H1 (cell line): ENCODE results near the gene FMO4. TPM values are rescaled to one million over a fixed set of nuclear protein-coding genes. Genes with fewer than 3 reads are reported as not detected.

Source experiments
- CTCF ChIA-PET: fragments of 300-600 bp; sonication (Branson Sonifier 250); formaldehyde crosslinking; loops from one replicate; lab custom pipeline; 2021; ENCODE audit not compliant: partially characterized antibody; lab: Charles Lee
- POLR2A ChIA-PET: fragments of 300-600 bp; sonication (Branson Sonifier 250); formaldehyde crosslinking; loops from one replicate; lab custom pipeline; 2021; ENCODE audit warnings: inconsistent platforms; ENCODE audit not compliant: partially characterized antibody; lab: Charles Lee
- DNase-seq, 2 experiments: peaks; one replicate each; pipeline versions ENCODE4 v3.0.0 to v3.0.0-alpha.2; 2010 to 2022; ENCODE audit warnings: low spot score in 2 of 2, low read depth in 1 of 2, mixed read lengths in 1 of 2
- FAIRE-seq: peaks from 2 replicates; lab custom pipeline; 2011; peaks lifted over from hg19 to GRCh38; lab: Jason Lieb, UNC
- H2AFZ ChIP-seq: 2 replicates; pipeline ENCODE4 v1.8.1; 2012; ENCODE audit warnings: low read length, inconsistent platforms
- H2AK5ac ChIP-seq: 2 replicates; pipeline ENCODE4 v1.6.1; 2013; ENCODE audit warnings: low read depth, low read length
- H2BK120ac ChIP-seq: replicated peaks from 2 replicates; pipeline ENCODE3; 2013; ENCODE audit warnings: low read depth, low read length, inconsistent platforms
- H2BK12ac ChIP-seq: 2 replicates; pipeline ENCODE4 v1.6.1; 2013; ENCODE audit warnings: low read depth, low read length
- H2BK15ac ChIP-seq: 2 replicates; pipeline ENCODE4 v1.6.1; 2013; ENCODE audit warnings: low read length
- H2BK20ac ChIP-seq: 2 replicates; pipeline ENCODE4 v1.6.1; 2013; ENCODE audit warnings: low read length
- H2BK5ac ChIP-seq: 2 replicates; pipeline ENCODE4 v1.6.1; 2013; ENCODE audit warnings: low read depth, low read length
- H3K14ac ChIP-seq: 2 replicates; pipeline ENCODE4 v1.6.1; 2013; ENCODE audit warnings: inconsistent platforms; ENCODE audit not compliant: insufficient read length
- H3K18ac ChIP-seq: 2 replicates; pipeline ENCODE4 v1.6.1; 2013; ENCODE audit warnings: low read length; ENCODE audit errors: extremely low read depth
- H3K23ac ChIP-seq: 2 replicates; pipeline ENCODE4 v1.6.1; 2013; ENCODE audit warnings: inconsistent platforms; ENCODE audit not compliant: insufficient read length
- H3K23me2 ChIP-seq: 2 replicates; pipeline ENCODE4 v1.6.1; 2013; ENCODE audit warnings: low read depth, low read length
- H3K27ac ChIP-seq: 2 replicates; pipeline ENCODE4 v1.6.1; 2011; ENCODE audit warnings: low read depth, low read length, inconsistent platforms
- H3K27me3 ChIP-seq, 4 experiments: replicated peaks in 1 of 4; 1 replicate in 1 of 4; 2 replicates in 3 of 4; pipeline versions ENCODE4 v1.6.1 to v1.8.1; 2011 to 2013; ENCODE audit warnings: low read length in 3 of 4, mild to moderate bottlenecking in 3 of 4, inconsistent platforms in 2 of 4, mixed read lengths in 2 of 4, moderate library complexity in 1 of 4; ENCODE audit not compliant: control insufficient read depth in 3 of 4, insufficient read depth in 3 of 4; ENCODE audit errors: extremely low read depth in 1 of 4
- H3K36me3 ChIP-seq, 4 experiments: 2 replicates each; pipeline versions ENCODE4 v1.6.1 to v1.8.1; 2011 to 2013; ENCODE audit warnings: mild to moderate bottlenecking in 4 of 4, low read length in 3 of 4, moderate library complexity in 2 of 4, control low read depth in 1 of 4, inconsistent platforms in 1 of 4; ENCODE audit not compliant: insufficient read depth in 4 of 4, control insufficient read depth in 2 of 4
- H3K4ac ChIP-seq: replicated peaks from 2 replicates; pipeline ENCODE3; 2013; ENCODE audit warnings: low read length, low read depth, mixed read lengths, inconsistent platforms; ENCODE audit not compliant: insufficient read length
- H3K4me1 ChIP-seq, 4 experiments: replicated peaks in 1 of 4; 1 replicate in 1 of 4; 2 replicates in 3 of 4; pipeline versions ENCODE4 v1.6.1 to v1.8.1; 2011 to 2013; ENCODE audit warnings: low read length in 3 of 4, inconsistent platforms in 2 of 4, mixed read lengths in 1 of 4; ENCODE audit not compliant: insufficient read depth in 4 of 4, control insufficient read depth in 3 of 4
- H3K4me2 ChIP-seq, 2 experiments: 2 replicates each; pipeline versions ENCODE4 v1.6.1 to v1.8.1; 2011 to 2013; ENCODE audit warnings: low read depth in 2 of 2, low read length in 2 of 2, control low read depth in 1 of 2, inconsistent platforms in 1 of 2, mild to moderate bottlenecking in 1 of 2; ENCODE audit not compliant: insufficient read depth in 1 of 2
- H3K4me3 ChIP-seq, 4 experiments: fragments of 200-600, 300-600 bp in 1 of 4; sonication (generic), shearing (Covaris generic), sonication (Bioruptor Twin) in 1 of 4; 2 replicates each; pipeline versions ENCODE4 v1.5.1 to v1.8.1; 2011 to 2016; ENCODE audit warnings: low read length in 4 of 4, low read depth in 3 of 4, control low read depth in 2 of 4, inconsistent platforms in 2 of 4, mild to moderate bottlenecking in 2 of 4, mixed read lengths in 1 of 4, moderate library complexity in 1 of 4; ENCODE audit not compliant: insufficient read depth in 2 of 4; ENCODE audit errors: extremely low read depth in 1 of 4
- H3K56ac ChIP-seq: replicated peaks from 2 replicates; pipeline ENCODE3; 2013; ENCODE audit warnings: low read depth, mild to moderate bottlenecking, mixed read lengths, low read length, inconsistent platforms; ENCODE audit not compliant: insufficient read length
- H3K79me1 ChIP-seq: 2 replicates; pipeline ENCODE4 v1.6.1; 2013; ENCODE audit warnings: low read depth, low read length, control low read depth
- H3K79me2 ChIP-seq, 2 experiments: 2 replicates each; pipeline versions ENCODE4 v1.6.1 to v1.8.1; 2012 to 2013; ENCODE audit warnings: low read length in 2 of 2, mild to moderate bottlenecking in 2 of 2, inconsistent platforms in 1 of 2; ENCODE audit not compliant: insufficient read depth in 2 of 2, control insufficient read depth in 1 of 2
- H3K9ac ChIP-seq, 4 experiments: replicated peaks in 1 of 4; 1 replicate in 1 of 4; 2 replicates in 3 of 4; pipeline versions ENCODE4 v1.6.1 to v1.8.1; 2011 to 2013; ENCODE audit warnings: low read depth in 3 of 4, low read length in 3 of 4, control low read depth in 2 of 4, mild to moderate bottlenecking in 2 of 4, moderate library complexity in 2 of 4, inconsistent platforms in 1 of 4; ENCODE audit errors: extremely low read depth in 1 of 4
- H3K9me3 ChIP-seq, 2 experiments: 2 replicates each; pipeline versions ENCODE4 v1.6.1 to v1.8.1; 2012 to 2013; ENCODE audit warnings: mild to moderate bottlenecking in 2 of 2, moderate library complexity in 2 of 2, control low read depth in 1 of 2, inconsistent platforms in 1 of 2, low read depth in 1 of 2, low read length in 1 of 2, mixed read lengths in 1 of 2; ENCODE audit not compliant: insufficient read depth in 2 of 2
- H4K20me1 ChIP-seq, 2 experiments: replicated peaks in 1 of 2; 2 replicates each; pipeline versions ENCODE3 to v1.8.1; 2011 to 2013; ENCODE audit warnings: inconsistent platforms in 2 of 2, low read length in 2 of 2, mild to moderate bottlenecking in 1 of 2; ENCODE audit not compliant: insufficient read depth in 2 of 2, control insufficient read depth in 1 of 2
- H4K5ac ChIP-seq: 2 replicates; pipeline ENCODE4 v1.6.1; 2013; ENCODE audit warnings: low read length, low read depth, mixed read lengths, inconsistent platforms; ENCODE audit not compliant: insufficient read length
- H4K8ac ChIP-seq: 2 replicates; pipeline ENCODE4 v1.8.0; 2013; ENCODE audit warnings: mild to moderate bottlenecking, moderate library complexity, low read length, inconsistent platforms; ENCODE audit not compliant: insufficient read depth; ENCODE audit errors: extremely low read depth
- H4K91ac ChIP-seq: replicated peaks from 2 replicates; pipeline ENCODE3; 2013; ENCODE audit warnings: low read length, mixed read lengths, inconsistent platforms; ENCODE audit not compliant: insufficient read length
- CREB1 ChIP-seq: IDR thresholded peaks from 2 replicates; pipeline ENCODE4 v1.6.1; 2012; ENCODE audit warnings: inconsistent platforms
- CTCF ChIP-seq, 3 experiments: IDR thresholded peaks; 1 replicate in 2 of 3; 2 replicates in 1 of 3; pipeline versions ENCODE4 v1.5.1 to v1.6.1; 2011; ENCODE audit warnings: low read length in 3 of 3, mild to moderate bottlenecking in 3 of 3, inconsistent platforms in 2 of 3, low read depth in 1 of 3, moderate library complexity in 1 of 3; ENCODE audit not compliant: insufficient read depth in 1 of 3; ENCODE audit errors: control extremely low read depth in 1 of 3
- MAX ChIP-seq: IDR thresholded peaks from 2 replicates; pipeline ENCODE4 v1.6.1; 2012; ENCODE audit warnings: inconsistent platforms
- RAD21 ChIP-seq, 2 experiments: IDR thresholded peaks in 1 of 2; conservative IDR thresholded peaks in 1 of 2; 2 replicates each; pipeline ENCODE4 v1.6.1; 2011; ENCODE audit warnings: low read depth in 2 of 2, low read length in 2 of 2, improper control_type of control experiment in 1 of 2, inconsistent platforms in 1 of 2, mild to moderate bottlenecking in 1 of 2, moderate library complexity in 1 of 2
- YY1 ChIP-seq: IDR thresholded peaks from 2 replicates; pipeline ENCODE4 v1.6.1; 2011; ENCODE audit warnings: low read depth, mild to moderate bottlenecking, low read length
- ZNF274 ChIP-seq: IDR thresholded peaks from 2 replicates; pipeline ENCODE4 v1.7.0; 2012; ENCODE audit warnings: low read length, borderline replicate concordance; ENCODE audit errors: extremely low read depth
- WGBS, 2 experiments: shearing (Covaris generic) in 1 of 2; methylation state at CpG; one replicate each; pipeline versions ENCODE4 v1.1.6 to v1.1.7; 2013 to 2015; ENCODE audit warnings: low lambda C conversion rate in 2 of 2, mixed read lengths in 2 of 2, inconsistent platforms in 1 of 2, low coverage in 1 of 2, missing lambda C conversion rate in 1 of 2; ENCODE audit not compliant: insufficient replicate concordance in 2 of 2, insufficient coverage in 1 of 2, insufficient read length in 1 of 2; ENCODE audit errors: extremely low coverage in 1 of 2, missing lambda C conversion rate in 1 of 2; 5-methylcytosine and 5-hydroxymethylcytosine counted together
- long read RNA-seq, 2 experiments: library from RNA in 1 of 2; library from capped mRNA in 1 of 2; stranded (forward); transcript quantifications; one replicate each; pipeline ENCODE4 v2.0.0, GENCODE V29; 2021; ENCODE audit warnings: inconsistent platforms in 1 of 2
- polyA minus RNA-seq, 3 experiments: library from RNA; depleted of rRNA, polyadenylated mRNA; stranded (reverse); fragments of >200 nt; gene quantifications; 1 replicate in 2 of 3; 2 replicates in 1 of 3; pipeline ENCODE4 v1.2.3, GENCODE V29; 2011
- polyA plus RNA-seq, 7 experiments: library from polyadenylated mRNA; depleted of rRNA in 3 of 7; stranded (reverse) in 5 of 7; unstranded in 2 of 7; fragments of >200 nt in 5 of 7; fragments of 200-250 nt in 2 of 7; gene quantifications; 1 replicate in 5 of 7; 2 replicates in 1 of 7; 4 replicates in 1 of 7; pipeline versions ENCODE4 v1.2.1 to v1.2.3, GENCODE V29; 2011 to 2013; ENCODE audit warnings: missing spikeins in 2 of 7, mixed read lengths in 2 of 7
- total RNA-seq: library from RNA; stranded (reverse); fragmentation: NEBNext Ultra II Directional; extraction: Animal tissue kit (Norgen Biotek cat#: 25700); gene quantifications from 2 replicates; pipeline ENCODE4 v1.2.1, GENCODE V29; 2021

Gene FMO4
- total RNA-seq (2.2 and 2.3 TPM in 2 replicates), polyA plus RNA-seq (2011; rRNA removed) (0.88 and 1.5 TPM in 2 replicates), polyA minus RNA-seq (2011; rRNA and poly(A)+ RNA removed) (1.4 and 1.9 TPM in 2 replicates)
- 2.0 TPM for polyA plus RNA-seq (2011; cell fraction: cytosol; rRNA removed)
- 0.86 TPM for polyA plus RNA-seq (2011; cell fraction: nucleus; rRNA removed)
- 1.3 to 1.7 TPM (median 1.4 TPM) in 4 replicates for polyA plus RNA-seq (2012, experiment 1 of 2)
- polyA plus RNA-seq (2012, experiment 2 of 2): 0.62 TPM
- 2.1 TPM for polyA plus RNA-seq (2013, experiment 1 of 2)
- polyA plus RNA-seq (2013, experiment 2 of 2): 1.9 TPM
- 2.1 TPM for polyA minus RNA-seq (2011; cell fraction: cytosol; rRNA and poly(A)+ RNA removed)
- polyA minus RNA-seq (2011; cell fraction: nucleus; rRNA and poly(A)+ RNA removed): 3.4 TPM
- long read RNA-seq, experiment 1, partial matches to known transcripts: 1 of 2 reads
- long read RNA-seq, experiment 1, other reads (novel, unspliced or antisense): 1 of 2 reads
- long read RNA-seq, experiment 2, partial matches to known transcripts: 0 of 1 reads
- long read RNA-seq, experiment 2, other reads (novel, unspliced or antisense): 1 of 1 reads

- 2% methylated on average over 10 of the region's 10 CpGs; no CpG with 5 or more reads in 1 of the 2 experiments for WGBS, 2 experiments
- Histone ChIP-seq H3K18ac (no peak within 1 kb of the TSS), H3K4me2 (peak within 1 kb of the TSS in 1 of 2 experiments; percentile 56; a peak in 3 of 4 replicates), H3K27me3 (no peaks in the 10 kb centered on the region), H3K23me2 (no peaks in the 10 kb centered on the region), H3K9me3 (no peaks in the 10 kb centered on the region), H3K4me3 (peak within 1 kb of the TSS in 3 of 4 experiments; percentile 6 to 56 (median 16); a peak in 4 of 8 replicates), H3K79me1 (no peaks in the 10 kb centered on the region), H4K91ac (peak within 1 kb of the TSS; percentile 37), H3K9ac (no peak within 1 kb of the TSS), H2BK120ac (peak within 1 kb of the TSS; percentile 12), H3K23ac (no peak within 1 kb of the TSS), H2AFZ (no peak within 1 kb of the TSS; the same call in 1 of the 2 replicates), H3K4ac (no peak within 1 kb of the TSS), H4K5ac (no peak within 1 kb of the TSS), H3K4me1 (peaks cover 0 to 3% (median 0%) of the 10 kb centered on the region in 4 experiments; a peak in 3 of 7 replicates), H3K56ac (no peak within 1 kb of the TSS), H4K8ac (no peak within 1 kb of the TSS), H4K20me1 (no peaks in the 10 kb centered on the region), H2AK5ac (no peak within 1 kb of the TSS), H3K79me2 (no peaks in the 10 kb centered on the region), H2BK12ac (no peak within 1 kb of the TSS; the same call in 1 of the 2 replicates), H2BK20ac (peak within 1 kb of the TSS; percentile 94; the same call in 1 of the 2 replicates), H2BK15ac (no peak within 1 kb of the TSS), H2BK5ac (no peak within 1 kb of the TSS), H3K36me3 (no peaks in the 10 kb centered on the region; a peak in 1 of 8 replicates), H3K14ac (no peak within 1 kb of the TSS), H3K27ac (no peak within 1 kb of the TSS)
- FAIRE-seq (peak; percentile 100), DNase-seq (peak; percentile 69 to 78)
- CTCF ChIA-PET: interaction anchor here (0.6 to 3.2 kb wide), 51 partner anchors 8 to 1331 kb away, joined by 3 to 78 read pairs (median 5); partner anchors contain the start of genes FMO1 and FMO2
- POLR2A ChIA-PET: interaction anchor here (0.9 to 1.6 kb wide), 4 partner anchors 10 to 87 kb away, joined by 3 to 9 read pairs (median 4); no protein-coding TSS in a partner anchor
- TF ChIP-seq RAD21 (IDR thresholded peaks at IDR 0.05 in 1 of 2, conservative IDR thresholded peaks at IDR 0.05 in 1 of 2; ENCODE audit: low read depth in 2 of 2, low read length in 2 of 2) (peak; percentile 89 to 91), CREB1 (peak; percentile 89), YY1 (0 out of 2 replicates have a peak, but pooled peaks have one; percentile 37), MAX (peak; percentile 44; the same call in 1 of the 2 replicates), CTCF (IDR thresholded peaks at IDR 0.05; ENCODE audit: control extremely low read depth in 1 of 3, insufficient read depth in 1 of 3, low read depth in 1 of 3, low read length in 3 of 3) (peak in 2 of 3 experiments; percentile 79 to 91; a peak in 3 of 4 replicates), ZNF274 (no peak)
Measured at GRCh38 chr1:171313835-171314320, at the start of gene FMO4. TSS of gene FMO4 (plus strand) at chr1:171314183. CDS start at chr1:171319826, 5,643 bp downstream.
